T follicular helper cell (primary cell): ENCODE measurements around the gene RPRD1A.
"Not testable (repeated sequence)": the region's sequence is repeated elsewhere in the genome, so short reads cannot be mapped to it uniquely, and the experiment has no call there.

Source experiments
- DNase-seq: peaks from one replicate; pipeline ENCODE4 v3.0.0-alpha.2; 2020; ENCODE audit warnings: low read depth

The RPRD1A gene

GRCh38 chr18:36031903-36032302, 35.5 kb downstream of the RPRD1A start:
- no peak for DNase-seq

DNA sequence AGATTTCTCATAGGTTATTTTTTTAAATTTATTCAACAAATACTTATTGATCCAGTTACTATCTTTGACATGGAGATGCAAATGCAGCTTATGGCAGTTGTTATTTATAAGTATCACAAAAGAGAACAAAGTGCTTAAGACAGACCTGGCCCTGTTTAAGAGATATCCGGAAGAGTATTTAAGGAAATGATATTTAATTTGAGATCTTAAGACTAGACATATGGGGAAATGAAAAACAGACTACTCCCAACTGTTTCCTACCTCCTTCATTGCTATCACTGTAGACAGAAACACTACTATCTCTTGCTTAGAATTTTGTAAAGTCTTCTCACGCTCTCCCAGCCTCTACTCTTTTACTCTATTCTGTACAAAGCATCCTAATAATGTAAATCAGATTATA, 36.0 kb downstream of the RPRD1A start:
- no peak for DNase-seq

- no peak for DNase-seq
Observed at GRCh38 chr18:36028859-36029258, 38.5 kb downstream of the RPRD1A start.

DNA sequence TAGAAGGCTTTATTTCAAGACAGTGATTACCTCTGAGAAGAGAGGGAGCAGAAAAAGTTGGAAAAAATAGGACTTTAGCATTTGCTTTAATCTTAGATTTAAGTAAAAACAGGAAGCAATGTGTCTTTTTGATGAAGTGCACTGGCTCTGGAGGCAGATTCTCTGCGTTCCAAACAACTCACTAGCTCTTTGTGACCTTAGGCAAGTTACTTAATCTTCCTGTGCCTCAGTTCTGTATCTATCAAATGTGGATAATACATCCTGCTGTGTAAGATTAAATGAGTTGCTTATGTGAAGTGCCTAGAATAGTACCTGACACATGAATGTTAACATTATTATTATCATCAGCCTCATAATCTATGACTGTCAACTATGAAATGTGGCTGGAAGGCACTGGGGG, 42.3 kb downstream of the RPRD1A start:
- no peak for DNase-seq

- not testable (repeated sequence) for DNase-seq
Observed at GRCh38 chr18:36024241-36024640, 43.1 kb downstream of the RPRD1A start.

DNA sequence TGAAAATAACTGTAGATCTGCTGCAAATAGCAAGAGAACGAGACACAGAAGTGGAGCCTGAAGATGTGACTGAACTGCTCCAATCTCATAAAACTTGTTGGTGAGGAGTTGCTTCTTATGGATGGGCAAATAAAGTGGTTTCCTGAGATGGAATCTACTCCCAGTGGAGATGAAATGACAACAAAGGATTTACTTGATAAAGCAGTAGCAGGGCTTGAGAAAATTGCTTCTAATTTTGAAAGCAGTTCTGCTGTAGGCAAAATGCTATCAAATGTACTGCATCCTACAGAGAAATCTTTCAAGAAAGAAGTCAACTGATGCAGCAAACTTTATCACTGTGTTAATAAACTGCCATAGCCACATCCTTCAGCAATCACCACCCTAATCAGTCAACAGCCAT, 44.0 kb downstream of the RPRD1A start:
- no peak for DNase-seq

- no peak for DNase-seq
Observed at GRCh38 chr18:36020174-36020711, 47.1 kb downstream of the RPRD1A start.

- no peak for DNase-seq
Observed at GRCh38 chr18:36017232-36017631, 50.1 kb downstream of the RPRD1A start.

- DNase-seq, result no peak
Observed at GRCh38 chr18:36015629-36016028, 51.7 kb downstream of the RPRD1A start.

- no peak for DNase-seq
Observed at GRCh38 chr18:36012891-36013290, 54.5 kb downstream of the RPRD1A start.

DNA sequence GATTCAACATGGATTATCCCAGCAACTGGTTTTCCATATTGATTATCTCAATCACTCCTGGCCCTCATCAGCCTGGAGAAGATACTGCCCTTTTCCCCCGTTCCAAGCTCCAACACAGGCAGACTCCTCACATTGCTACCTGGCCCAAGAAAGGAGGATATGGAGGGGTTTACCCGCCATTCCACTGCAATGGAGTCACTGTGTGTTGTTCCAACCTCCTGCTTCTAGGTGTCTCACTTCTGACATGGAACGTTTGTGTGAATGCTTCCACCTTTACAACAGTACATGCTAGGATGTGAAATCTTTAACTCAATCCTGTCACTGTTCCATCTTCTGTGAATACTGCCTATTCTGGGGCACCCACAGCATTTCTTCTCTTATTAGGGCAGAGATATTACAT, 58.1 kb downstream of the RPRD1A start:
- DNase-seq, result no peak

- no peak for DNase-seq
Observed at GRCh38 chr18:36006997-36007396, 60.4 kb downstream of the RPRD1A start.

- DNase-seq, result no peak
Observed at GRCh38 chr18:35999925-36000324, 67.4 kb downstream of the RPRD1A start.

GRCh38 chr18:35998967-35999366, 68.4 kb downstream of the RPRD1A start:
- DNase-seq, result no peak

GRCh38 chr18:35993013-35993412, 74.3 kb downstream of the RPRD1A start:
- no peak for DNase-seq

DNA sequence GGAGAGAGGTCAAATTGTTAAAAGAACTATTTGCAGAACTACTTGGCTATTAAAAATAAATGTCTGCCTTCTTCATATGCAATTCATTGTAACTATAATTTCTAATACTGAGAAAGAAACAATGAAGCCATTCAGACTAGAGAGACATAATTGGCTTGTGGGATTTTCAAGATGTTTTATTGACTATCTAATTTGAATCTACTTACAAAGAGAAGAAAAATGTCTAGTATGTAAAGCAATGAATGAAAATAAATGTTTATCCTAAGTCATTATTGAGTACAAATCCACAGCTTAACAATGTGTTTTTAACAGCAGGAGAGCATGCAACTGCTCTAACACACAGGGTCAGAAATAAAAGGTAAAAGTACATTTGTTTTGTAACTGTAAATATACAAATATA, 75.7 kb downstream of the RPRD1A start:
- DNase-seq, result no peak

DNA sequence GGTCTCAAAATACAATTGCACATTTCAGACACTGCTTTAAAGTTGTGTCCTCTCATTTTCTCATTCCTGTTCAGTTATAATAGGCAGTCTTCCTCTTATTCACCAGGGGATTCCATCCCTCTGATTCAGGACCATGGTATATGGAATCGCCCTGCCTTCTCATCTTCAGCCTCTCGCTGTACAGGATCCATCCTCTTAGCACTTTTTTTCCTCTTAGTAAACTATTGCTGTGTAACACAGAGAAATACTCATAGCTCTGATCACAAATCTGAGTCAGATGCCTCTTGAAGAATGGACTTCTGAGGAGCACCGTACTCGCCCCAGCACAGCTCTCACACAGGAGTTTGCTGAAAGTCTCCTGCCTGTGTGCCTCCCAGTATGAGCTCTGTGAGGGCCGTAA, 83.5 kb downstream of the RPRD1A start:
- DNase-seq, result no peak

- no peak for DNase-seq
Observed at GRCh38 chr18:35983147-35983546, 84.2 kb downstream of the RPRD1A start.

GRCh38 chr18:35982409-35983114, 84.8 kb downstream of the RPRD1A start:
- DNase-seq, result no peak

- DNase-seq, result no peak
Observed at GRCh38 chr18:35979112-35979511, 88.2 kb downstream of the RPRD1A start.

GRCh38 chr18:35974181-35974580, 93.2 kb downstream of the RPRD1A start:
- no peak for DNase-seq

DNA sequence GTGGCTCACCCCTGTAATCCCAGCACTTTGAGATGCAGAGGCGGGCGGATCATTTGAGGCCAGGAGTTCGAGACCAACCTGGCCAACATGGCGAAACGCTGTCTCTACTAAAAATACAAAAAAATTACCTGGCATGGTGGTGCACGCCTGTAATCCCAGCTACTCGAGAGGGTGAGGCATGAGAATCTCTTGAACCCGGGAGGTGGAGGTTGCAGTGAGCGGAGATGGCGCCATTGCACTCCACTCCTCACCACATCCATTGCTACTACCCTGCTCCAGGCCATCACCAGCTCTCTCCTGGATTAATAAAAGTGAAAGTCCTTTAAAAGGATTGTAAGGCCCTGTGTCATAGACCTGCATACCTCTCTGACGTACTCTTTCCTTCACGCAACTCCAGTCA, 93.7 kb downstream of the RPRD1A start:
- DNase-seq, result no peak

DNA sequence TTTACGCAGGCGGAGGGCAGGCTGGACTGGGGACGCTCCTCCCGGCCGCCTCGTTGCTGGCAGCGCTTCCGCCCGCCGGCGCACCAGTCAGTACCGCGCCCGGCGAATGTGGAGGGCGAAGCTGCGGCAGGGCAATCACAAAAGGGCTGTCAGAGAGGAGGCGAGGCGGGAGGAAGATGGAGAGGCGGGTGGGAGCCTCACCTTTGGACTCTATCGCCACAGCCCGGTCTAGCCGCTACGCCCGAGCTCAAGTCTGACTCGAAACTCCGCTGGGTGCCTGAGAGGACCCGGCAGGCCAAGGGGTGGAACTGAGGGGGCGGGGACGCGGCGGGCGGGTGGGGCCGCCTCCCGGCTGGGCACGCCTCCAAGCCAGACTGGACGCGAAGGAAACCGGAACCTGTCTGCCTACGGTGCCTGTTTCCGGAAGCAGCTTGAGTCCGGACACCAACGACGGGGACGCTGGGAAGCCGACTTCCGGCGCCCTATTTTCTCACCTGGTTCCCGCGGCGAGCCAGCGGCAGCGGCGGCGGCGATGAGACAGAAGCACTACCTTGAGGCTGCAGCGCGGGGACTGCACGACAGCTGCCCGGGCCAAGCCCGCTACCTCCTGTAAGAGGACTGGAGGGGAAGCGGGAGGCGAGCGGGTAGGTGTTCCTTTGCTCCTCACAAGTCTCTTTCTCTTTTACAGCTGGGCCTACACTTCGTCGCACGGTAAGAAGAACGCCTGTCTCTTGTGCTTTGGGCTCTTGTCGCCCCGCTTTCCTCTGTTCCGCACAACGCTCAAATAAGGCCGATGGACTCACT, 95.0 kb downstream of the RPRD1A start, which contains the start of gene RMP24:
Gene RMP24, plus strand, starts transcription at position 483 of the 804 bp plus-strand sequence.
- DNase-seq, result peak; percentile 90
